ENCODE measurements around the gene SOD3. TPM values are rescaled to one million over a fixed set of nuclear protein-coding genes. Genes with fewer than 3 reads are reported as not detected.

The SOD3 gene
- total RNA-seq, 2 donors from 2014 or later = 227 to 300 TPM

DNA sequence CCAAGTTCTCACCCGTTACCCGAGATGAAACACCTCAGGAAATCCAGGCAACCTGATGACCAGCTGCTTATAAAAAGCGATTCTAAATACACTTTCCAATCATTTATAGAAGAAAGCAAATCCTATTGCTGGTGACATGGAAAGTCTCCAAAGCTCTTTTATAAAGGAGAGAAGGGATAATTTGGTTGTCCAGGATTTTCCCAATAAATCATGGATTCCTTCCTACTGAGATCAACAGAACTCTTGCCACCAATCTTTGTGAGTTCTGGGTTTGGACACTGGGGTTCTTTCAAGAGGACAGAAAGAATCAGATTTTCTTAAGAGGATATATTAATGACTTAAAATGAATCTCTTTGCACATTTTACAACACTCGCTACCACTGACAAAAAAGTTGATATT, 24.7 kb upstream of the SOD3 start:
- Histone ChIP-seq H3K4me3 (no peak overlapping the region), H3K9me3 (no peaks in the 10 kb centered on the region), H3K27ac (no peak overlapping the region), H3K27me3 (replicated peaks; ENCODE audit: insufficient read depth) (no peaks in the 10 kb centered on the region), H3K36me3 (no peaks in the 10 kb centered on the region), H3K4me1 (replicated peaks) (no peaks in the 10 kb centered on the region)
- 69% methylated on average over 4 of the region's 4 CpGs for WGBS
- intact Hi-C loops (cut with DNase I) = no loop called here
- no peak for TF ChIP-seq POLR2AphosphoS5 (IDR thresholded peaks at IDR 0.05)
- TF ChIP-seq, protein P1, sequence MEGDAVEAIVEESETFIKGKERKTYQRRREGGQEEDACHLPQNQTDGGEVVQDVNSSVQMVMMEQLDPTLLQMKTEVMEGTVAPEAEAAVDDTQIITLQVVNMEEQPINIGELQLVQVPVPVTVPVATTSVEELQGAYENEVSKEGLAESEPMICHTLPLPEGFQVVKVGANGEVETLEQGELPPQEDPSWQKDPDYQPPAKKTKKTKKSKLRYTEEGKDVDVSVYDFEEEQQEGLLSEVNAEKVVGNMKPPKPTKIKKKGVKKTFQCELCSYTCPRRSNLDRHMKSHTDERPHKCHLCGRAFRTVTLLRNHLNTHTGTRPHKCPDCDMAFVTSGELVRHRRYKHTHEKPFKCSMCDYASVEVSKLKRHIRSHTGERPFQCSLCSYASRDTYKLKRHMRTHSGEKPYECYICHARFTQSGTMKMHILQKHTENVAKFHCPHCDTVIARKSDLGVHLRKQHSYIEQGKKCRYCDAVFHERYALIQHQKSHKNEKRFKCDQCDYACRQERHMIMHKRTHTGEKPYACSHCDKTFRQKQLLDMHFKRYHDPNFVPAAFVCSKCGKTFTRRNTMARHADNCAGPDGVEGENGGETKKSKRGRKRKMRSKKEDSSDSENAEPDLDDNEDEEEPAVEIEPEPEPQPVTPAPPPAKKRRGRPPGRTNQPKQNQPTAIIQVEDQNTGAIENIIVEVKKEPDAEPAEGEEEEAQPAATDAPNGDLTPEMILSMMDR (IDR thresholded peaks at IDR 0.05) = no peak
- TF ChIP-seq POLR2A (IDR thresholded peaks at IDR 0.05) = no peak
- no peak for DNase-seq (ENCODE audit: low spot score)

DNA sequence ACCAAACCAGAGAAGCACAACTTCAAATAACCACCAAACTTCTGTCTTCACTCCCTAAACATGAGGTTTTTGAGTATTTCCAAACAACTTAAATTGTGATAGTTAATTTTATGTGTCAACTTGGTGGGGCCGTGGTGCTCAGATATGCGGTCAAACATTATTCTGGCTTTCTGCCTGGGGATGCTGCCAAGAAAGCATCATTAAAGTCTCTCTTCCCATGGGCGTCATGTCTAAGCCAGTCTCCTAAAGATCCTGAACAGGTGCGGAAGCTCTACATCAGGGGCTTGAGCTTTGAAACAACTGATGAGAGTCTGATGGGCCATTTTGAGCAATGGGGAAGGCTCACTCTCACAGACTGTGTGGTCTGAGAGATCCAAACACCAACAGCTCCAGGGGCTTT, 24.1 kb upstream of the SOD3 start:
- WGBS = 23% methylated on average over 4 of the region's 4 CpGs
- TF ChIP-seq POLR2A (IDR thresholded peaks at IDR 0.05) (no peak), POLR2AphosphoS5 (IDR thresholded peaks at IDR 0.05) (no peak)
- TF ChIP-seq, protein P1 (IDR thresholded peaks at IDR 0.05) = no peak
- intact Hi-C loops (cut with DNase I) = no loop called here
- Histone ChIP-seq H3K4me1 (replicated peaks) (no peaks in the 10 kb centered on the region), H3K4me3 (no peak overlapping the region), H3K9me3 (no peaks in the 10 kb centered on the region), H3K36me3 (no peaks in the 10 kb centered on the region), H3K27me3 (replicated peaks; ENCODE audit: insufficient read depth) (no peaks in the 10 kb centered on the region), H3K27ac (no peak overlapping the region)
- no peak for DNase-seq (ENCODE audit: low spot score)

DNA sequence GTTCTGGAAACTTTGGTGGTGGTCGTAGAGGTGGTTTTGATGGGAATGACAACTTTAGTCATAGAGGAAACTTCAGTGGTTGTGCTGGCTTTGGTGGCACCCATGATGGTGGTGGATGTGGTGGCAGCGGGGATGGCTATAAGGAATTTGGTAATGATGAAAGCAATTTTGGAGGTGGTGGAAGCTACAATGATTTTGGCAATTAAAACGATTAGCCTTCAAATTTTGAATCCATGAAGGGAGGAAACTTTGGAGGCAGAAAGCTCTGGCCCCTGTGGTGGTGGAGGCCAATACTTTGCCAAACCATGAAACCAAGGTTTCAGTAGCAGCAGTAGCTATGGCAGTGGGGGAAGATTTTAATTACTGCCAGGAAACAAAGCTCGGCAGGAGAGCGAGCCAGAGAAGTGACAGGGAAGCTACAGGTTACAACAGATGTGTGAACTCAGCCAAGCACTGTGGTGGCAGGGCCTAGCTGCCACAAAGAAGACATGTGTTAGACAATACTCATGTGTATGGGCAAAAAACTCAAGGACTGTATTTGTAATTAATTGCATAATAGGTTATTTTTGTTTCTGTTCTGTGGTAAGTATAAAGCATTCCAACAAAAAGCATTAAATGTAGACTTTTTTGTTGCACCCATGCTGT, 23.2 kb upstream of the SOD3 start:
- Histone ChIP-seq H3K4me1 (replicated peaks) (no peaks in the 10 kb centered on the region), H3K27me3 (replicated peaks; ENCODE audit: insufficient read depth) (no peaks in the 10 kb centered on the region), H3K9me3 (no peaks in the 10 kb centered on the region), H3K36me3 (no peaks in the 10 kb centered on the region), H3K4me3 (no peak overlapping the region), H3K27ac (no peak overlapping the region)
- no peak for DNase-seq (ENCODE audit: low spot score)
- no peak for TF ChIP-seq POLR2AphosphoS5 (IDR thresholded peaks at IDR 0.05)
- TF ChIP-seq, protein P1 (IDR thresholded peaks at IDR 0.05) = no peak
- TF ChIP-seq POLR2A (IDR thresholded peaks at IDR 0.05) = no peak
- WGBS = 77% methylated on average over 5 of the region's 5 CpGs
- intact Hi-C loops (cut with DNase I) = no loop called here

DNA sequence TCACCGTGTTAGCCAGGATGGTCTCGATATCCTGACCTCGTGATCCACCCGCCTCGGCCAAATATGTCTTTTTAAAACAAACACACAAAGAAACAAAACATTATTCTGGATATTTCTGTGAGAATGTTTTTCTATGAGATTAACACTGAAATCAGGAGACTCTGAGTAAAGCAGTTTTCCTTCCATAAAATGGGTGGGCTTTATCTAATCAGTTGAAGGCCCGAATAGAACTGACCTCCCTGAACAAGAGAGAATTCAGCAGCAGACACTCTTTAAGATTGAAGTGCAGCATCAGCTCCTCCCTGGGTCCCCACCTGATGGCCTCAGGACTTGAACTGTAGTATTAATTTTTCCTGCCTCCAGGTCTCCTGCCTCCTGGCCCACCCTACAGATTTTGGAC, 22.4 kb upstream of the SOD3 start:
- no peaks in the 10 kb centered on the region for H3K36me3 ChIP-seq
- H3K27me3 ChIP-seq (replicated peaks; ENCODE audit: insufficient read depth) = no peaks in the 10 kb centered on the region
- no peak overlapping the region for H3K27ac ChIP-seq
- DNase-seq (ENCODE audit: low spot score) = no peak
- H3K4me3 ChIP-seq = no peak overlapping the region
- TF ChIP-seq POLR2A (IDR thresholded peaks at IDR 0.05) (no peak), POLR2AphosphoS5 (IDR thresholded peaks at IDR 0.05) (no peak)
- TF ChIP-seq, protein P1 (IDR thresholded peaks at IDR 0.05) = no peak
- no peaks in the 10 kb centered on the region for H3K4me1 ChIP-seq (replicated peaks)
- H3K9me3 ChIP-seq = no peaks in the 10 kb centered on the region
- intact Hi-C loops (cut with DNase I) = no loop called here
- WGBS = 96% methylated on average over 6 of the region's 6 CpGs

DNA sequence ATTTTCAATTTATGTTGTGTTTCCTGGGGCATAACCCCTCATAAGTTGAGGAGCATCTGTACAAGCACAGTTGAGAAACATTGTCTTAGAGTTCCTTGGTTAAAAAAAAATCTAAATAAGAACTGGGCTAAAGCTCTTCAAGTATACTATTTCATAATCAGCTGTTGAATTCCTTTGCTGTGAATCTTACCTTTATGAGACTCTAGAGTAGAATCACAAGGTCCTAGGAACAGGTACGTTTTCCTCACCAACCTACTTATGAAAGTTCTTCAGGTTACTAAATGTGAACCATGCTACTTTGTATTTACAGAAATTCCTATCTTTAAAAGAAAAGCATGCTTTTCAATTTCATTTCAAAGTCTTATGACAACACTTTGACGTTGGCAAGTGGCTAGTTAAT, 20.9 kb upstream of the SOD3 start:
- no peak for DNase-seq (ENCODE audit: low spot score)
- H3K4me3 ChIP-seq = no peak overlapping the region
- H3K4me1 ChIP-seq (replicated peaks) = no peaks in the 10 kb centered on the region
- no peaks in the 10 kb centered on the region for H3K27me3 ChIP-seq (replicated peaks; ENCODE audit: insufficient read depth)
- H3K27ac ChIP-seq = no peak overlapping the region
- H3K9me3 ChIP-seq = no peaks in the 10 kb centered on the region
- TF ChIP-seq, protein P1 (IDR thresholded peaks at IDR 0.05) = no peak
- no peak for TF ChIP-seq POLR2AphosphoS5 (IDR thresholded peaks at IDR 0.05)
- TF ChIP-seq POLR2A (IDR thresholded peaks at IDR 0.05) = no peak
- 29% methylated on average over 2 of the region's 2 CpGs for WGBS
- intact Hi-C loops (cut with DNase I) = no loop called here
- no peaks in the 10 kb centered on the region for H3K36me3 ChIP-seq
